Activated T-helper 1 cell treated with anti-CD3 and anti-CD28 coated beads, Interleukin-12 subunit alpha, Interleukin-12 subunit beta, Interleukin-2, Interleukin-4 antibody, amounts not matched to agents 30 ng/mL and 10 ng/mL and 1 ng/mL, durations not matched to agents 14 hours and 24 hours and 36 hours (primary cell): ENCODE measurements around the gene IL9R. TPM values are rescaled to one million over a fixed set of nuclear protein-coding genes. Genes with fewer than 3 reads are reported as not detected.
A peak's percentile ranks its signal among the peaks of the same experiment; 100 is the strongest.
"Not testable (repeated sequence)": the region's sequence is repeated elsewhere in the genome, so short reads cannot be mapped to it uniquely, and the experiment has no call there.

ENCODE experiments used
- DNase-seq: peaks from one replicate; pipeline ENCODE4 v3.0.0; 2021; ENCODE audit warnings: low spot score
- H3K27ac Mint-ChIP-seq: one replicate; pipeline ENCODE4 v1.8.0; 2021; ENCODE audit warnings: mild to moderate bottlenecking, mixed read lengths
- H3K27me3 Mint-ChIP-seq: one replicate; pipeline ENCODE4 v1.8.0; 2022; ENCODE audit warnings: mild to moderate bottlenecking, moderate library complexity, mixed read lengths; ENCODE audit not compliant: insufficient read depth
- H3K36me3 Mint-ChIP-seq: one replicate; pipeline ENCODE4 v1.8.0; 2021; ENCODE audit warnings: low read depth, mixed read lengths
- H3K4me1 Mint-ChIP-seq: one replicate; pipeline ENCODE4 v1.8.0; 2021; ENCODE audit warnings: low read depth, mixed read lengths
- H3K4me3 Mint-ChIP-seq: one replicate; pipeline ENCODE4 v1.8.0; 2021; ENCODE audit warnings: mild to moderate bottlenecking, moderate library complexity, mixed read lengths
- H3K9me3 Mint-ChIP-seq: one replicate; pipeline ENCODE4 v1.8.0; 2021; ENCODE audit warnings: mixed read lengths
- intact Hi-C: fragments of 100-400 bp; cut with micrococcal nuclease; formaldehyde crosslinking; loops from one replicate; pipeline ENCODE4 v1.15.1; 2024
- total RNA-seq: library from RNA; stranded (reverse); gene quantifications from 2 replicates; pipeline ENCODE4 v1.2.3, GENCODE V29; 2022

Gene IL9R
- total RNA-seq, 1 donor from 2014 or later, result 7.8 TPM

DNA sequence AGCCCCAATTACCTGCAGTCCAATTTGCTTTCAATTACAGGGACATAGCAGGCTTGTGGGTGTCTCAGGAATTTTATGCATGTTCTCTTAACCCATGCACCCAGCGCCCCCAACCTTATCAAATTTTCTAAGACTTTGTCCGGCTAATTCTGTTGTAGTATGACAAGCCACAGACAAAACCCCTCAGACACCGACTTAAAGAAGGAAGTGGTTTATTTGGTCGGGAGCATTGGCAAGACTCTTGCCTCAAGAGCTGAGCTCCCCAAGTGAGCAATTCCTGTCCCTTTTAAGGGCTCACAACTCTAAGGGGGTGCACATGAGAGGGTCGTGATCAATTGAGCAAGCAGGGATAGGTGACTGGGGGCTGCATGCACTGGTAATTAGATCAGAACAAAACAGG lies 28.7 kb upstream of the IL9R start:
- intact Hi-C loops, result no loop called here
- no peak for DNase-seq
- Mint-ChIP-seq H3K27ac (no peak overlapping the region), H3K4me1 (peaks cover 17% of the 10 kb centered on the region), H3K36me3 (peaks cover 1% of the 10 kb centered on the region), H3K4me3 (no peak overlapping the region), H3K27me3 (peaks cover 3% of the 10 kb centered on the region), H3K9me3 (peaks cover 26% of the 10 kb centered on the region)

DNA sequence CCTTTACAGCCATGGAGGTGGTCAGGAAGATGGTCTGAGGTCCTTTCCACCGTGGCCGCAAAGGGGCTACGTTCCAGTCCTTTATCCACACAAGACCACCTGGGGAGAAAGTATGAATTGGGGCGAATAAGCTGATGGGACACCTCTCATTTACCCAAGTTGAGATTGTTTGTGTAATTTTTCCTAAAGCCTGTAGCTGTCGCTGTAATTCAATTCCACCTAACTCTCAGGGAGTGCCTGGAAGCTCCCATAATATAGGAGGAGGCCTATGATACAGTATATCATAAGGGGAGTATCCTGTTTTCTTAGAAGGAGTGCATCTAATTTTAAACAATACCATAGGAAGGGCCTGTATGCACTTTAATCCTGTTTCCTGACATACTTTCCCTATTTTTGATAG lies 25.8 kb upstream of the IL9R start:
- H3K9me3 Mint-ChIP-seq, result peaks cover 17% of the 10 kb centered on the region
- DNase-seq, H3K4me3 Mint-ChIP-seq, intact Hi-C loops, H3K36me3 Mint-ChIP-seq, H3K27me3 Mint-ChIP-seq, H3K27ac Mint-ChIP-seq: not testable (repeated sequence)
- peaks cover 17% of the 10 kb centered on the region for H3K4me1 Mint-ChIP-seq

DNA sequence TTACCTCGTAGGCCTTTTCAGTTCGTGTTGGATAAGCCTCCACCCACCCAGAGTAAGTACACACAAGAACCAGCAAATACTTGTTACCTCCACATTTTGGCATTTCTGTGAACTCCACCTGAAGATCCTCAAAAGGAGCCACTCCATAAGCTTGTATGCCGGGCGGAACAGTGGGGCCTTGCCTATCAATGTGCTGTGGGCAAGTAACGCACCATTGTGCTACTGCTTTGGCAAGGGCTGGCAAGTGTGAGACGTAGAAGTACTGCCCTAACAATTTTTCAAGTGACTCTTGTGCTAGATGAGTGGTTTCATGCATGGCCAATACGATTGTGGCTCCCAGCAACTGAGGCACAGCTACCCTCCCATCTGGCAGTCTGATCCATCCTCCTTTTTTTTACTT lies 25.3 kb upstream of the IL9R start:
- H3K27ac Mint-ChIP-seq, intact Hi-C loops, DNase-seq, H3K27me3 Mint-ChIP-seq, H3K36me3 Mint-ChIP-seq, H3K4me3 Mint-ChIP-seq: not testable (repeated sequence)
- peaks cover 17% of the 10 kb centered on the region for H3K9me3 Mint-ChIP-seq
- H3K4me1 Mint-ChIP-seq, result peaks cover 17% of the 10 kb centered on the region

DNA sequence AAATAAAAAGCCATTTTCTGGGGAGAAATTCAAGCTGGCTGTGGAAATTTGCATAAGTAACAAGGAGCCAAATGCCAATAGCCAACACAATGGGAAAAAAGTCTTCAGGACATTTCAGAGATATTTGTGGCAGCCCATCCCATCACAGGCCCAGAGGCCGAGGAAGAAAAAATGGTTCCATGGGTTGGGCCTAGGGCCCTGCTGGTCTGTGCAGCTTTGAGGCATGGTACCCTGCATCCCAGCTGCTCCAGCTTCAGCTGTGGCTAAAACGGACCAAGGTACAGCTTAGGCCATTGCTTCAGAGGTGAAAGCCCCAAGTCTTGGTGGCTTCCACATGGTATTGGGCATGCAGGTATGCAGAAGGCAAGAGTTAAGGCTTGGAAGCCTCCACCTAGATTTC lies 14.2 kb upstream of the IL9R start:
- Mint-ChIP-seq H3K27ac (no peak overlapping the region), H3K27me3 (peaks cover 3% of the 10 kb centered on the region), H3K4me3 (no peak overlapping the region), H3K9me3 (peaks cover 5% of the 10 kb centered on the region), H3K4me1 (no peaks in the 10 kb centered on the region), H3K36me3 (no peaks in the 10 kb centered on the region)
- intact Hi-C loops, result no loop called here
- no peak for DNase-seq

DNA sequence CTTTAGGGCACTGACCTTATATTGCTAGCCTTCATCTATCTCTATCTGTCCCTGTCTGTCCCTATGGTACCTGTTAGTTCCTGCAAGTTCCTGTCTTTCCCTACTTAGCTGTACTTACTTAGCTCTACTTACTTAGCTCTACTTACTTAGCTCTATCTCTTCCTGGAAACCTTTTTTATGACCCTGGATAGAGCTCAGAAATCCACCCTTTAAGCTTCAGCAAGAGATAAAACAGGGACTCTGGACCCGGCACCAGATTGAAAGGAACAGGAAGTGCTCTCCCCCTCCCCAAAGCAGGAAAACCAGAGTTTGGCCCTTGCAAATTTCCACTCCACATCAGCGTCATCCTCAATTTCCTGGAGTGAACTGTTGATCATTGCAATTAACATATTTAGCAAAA lies 12.3 kb upstream of the IL9R start:
- Mint-ChIP-seq H3K27ac (no peak overlapping the region), H3K36me3 (no peaks in the 10 kb centered on the region), H3K9me3 (peaks cover 5% of the 10 kb centered on the region), H3K4me1 (no peaks in the 10 kb centered on the region), H3K4me3 (no peak overlapping the region), H3K27me3 (no peaks in the 10 kb centered on the region)
- intact Hi-C loops, result no loop called here
- DNase-seq, result no peak

DNA sequence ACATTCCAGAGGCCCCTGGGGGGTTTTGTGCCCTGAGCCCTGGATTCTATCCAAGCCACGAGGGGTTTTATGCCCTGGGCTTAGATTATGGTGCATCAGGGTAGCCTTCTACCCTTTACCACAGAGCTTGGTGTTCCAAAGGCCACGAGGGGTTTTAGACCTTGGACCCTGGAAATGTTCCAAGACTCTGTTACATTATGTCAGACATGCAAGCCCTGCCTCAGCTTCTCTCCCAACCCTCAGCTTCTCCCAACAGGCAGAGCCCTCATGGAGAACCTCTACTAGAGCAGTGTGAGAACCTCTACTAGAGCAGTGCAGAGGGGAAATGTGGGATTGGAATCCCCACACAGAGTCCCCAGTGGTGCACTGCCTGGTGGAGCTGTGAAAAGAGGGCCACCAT lies 10.5 kb upstream of the IL9R start:
- H3K4me3 Mint-ChIP-seq, H3K36me3 Mint-ChIP-seq, intact Hi-C loops, H3K27ac Mint-ChIP-seq, DNase-seq, H3K27me3 Mint-ChIP-seq, H3K4me1 Mint-ChIP-seq, H3K9me3 Mint-ChIP-seq: not testable (repeated sequence)

DNA sequence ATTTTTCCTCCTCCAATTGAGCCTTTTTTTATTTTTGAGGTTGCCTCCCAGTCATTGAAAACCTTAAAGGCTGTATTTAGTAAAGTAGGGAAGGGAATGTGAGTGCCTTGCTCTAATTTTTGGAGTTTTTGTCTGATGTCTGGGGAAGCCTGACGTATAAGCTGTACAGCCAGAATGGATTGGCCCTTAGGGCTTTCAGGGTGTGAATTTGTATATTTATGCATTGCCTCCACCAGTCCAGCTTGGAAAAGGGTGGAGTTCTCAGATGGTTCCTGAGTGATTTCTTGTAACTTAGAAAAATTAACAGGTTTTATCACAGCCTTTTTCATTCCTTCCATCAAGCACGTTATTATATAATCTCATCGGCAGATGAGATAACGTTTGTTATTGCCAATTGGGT lies 8.6 kb upstream of the IL9R start:
- Mint-ChIP-seq H3K27ac (no peak overlapping the region), H3K27me3 (no peaks in the 10 kb centered on the region), H3K4me1 (no peaks in the 10 kb centered on the region), H3K36me3 (no peaks in the 10 kb centered on the region), H3K4me3 (no peak overlapping the region), H3K9me3 (no peaks in the 10 kb centered on the region)
- DNase-seq, result no peak
- intact Hi-C loops, result no loop called here

DNA sequence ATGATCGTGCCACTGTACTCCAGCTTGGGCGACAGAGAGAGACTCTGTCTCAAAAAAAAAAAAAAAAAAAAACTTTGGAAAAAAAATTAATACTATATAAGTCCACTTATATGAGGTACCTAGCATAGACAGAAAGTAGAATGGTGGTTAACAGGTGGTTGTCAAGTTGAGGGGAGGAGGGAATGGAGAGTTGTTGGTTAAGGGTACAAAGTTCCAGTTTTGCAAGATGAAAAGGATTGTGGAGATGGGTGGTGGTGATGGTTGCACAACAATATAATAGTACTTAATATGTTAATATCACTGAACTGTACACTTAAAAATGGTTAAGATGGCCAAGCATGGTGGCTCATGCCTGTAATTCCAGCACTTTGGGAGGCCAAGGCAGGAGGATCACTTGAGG lies 4.1 kb upstream of the IL9R start:
- no peak overlapping the region for H3K27ac Mint-ChIP-seq
- no peaks in the 10 kb centered on the region for H3K36me3 Mint-ChIP-seq
- peaks cover 32% of the 10 kb centered on the region for H3K4me1 Mint-ChIP-seq
- no peaks in the 10 kb centered on the region for H3K9me3 Mint-ChIP-seq
- DNase-seq, result no peak
- intact Hi-C loops, result no loop called here
- no peak overlapping the region for H3K4me3 Mint-ChIP-seq
- peaks cover 1% of the 10 kb centered on the region for H3K27me3 Mint-ChIP-seq

DNA sequence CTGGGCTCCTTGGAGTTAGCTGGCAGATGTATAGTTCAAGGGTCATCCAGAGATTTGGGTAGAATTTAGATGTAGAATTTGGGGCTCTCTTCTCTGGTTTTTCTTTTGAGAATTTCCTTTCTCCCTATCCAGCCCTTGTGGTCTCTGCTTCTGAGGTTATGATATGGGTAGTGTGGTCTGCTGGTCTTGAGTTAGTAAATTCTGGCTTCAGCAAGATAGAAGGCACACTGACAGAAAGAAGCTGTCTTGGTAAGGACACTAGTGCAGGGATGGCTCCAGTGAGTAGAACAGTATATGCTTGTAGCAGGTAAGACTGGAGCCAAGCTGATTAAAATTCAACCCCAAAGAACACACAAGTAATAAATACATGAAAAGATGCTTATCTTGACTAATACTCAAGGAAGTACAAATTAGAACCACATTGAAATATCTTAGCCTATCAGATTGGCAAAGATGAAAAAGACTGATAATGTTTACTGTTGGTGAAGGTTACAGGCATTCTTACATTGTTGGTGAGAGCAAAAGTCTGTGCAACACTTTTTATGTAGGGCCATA lies 2.1 kb upstream of the IL9R start:
- Mint-ChIP-seq H3K4me1 (peaks cover 51% of the 10 kb centered on the region), H3K9me3 (no peaks in the 10 kb centered on the region), H3K27me3 (peaks cover 1% of the 10 kb centered on the region), H3K4me3 (no peak overlapping the region), H3K27ac (no peak overlapping the region), H3K36me3 (no peaks in the 10 kb centered on the region)
- no peak for DNase-seq
- intact Hi-C loops, result no loop called here

DNA sequence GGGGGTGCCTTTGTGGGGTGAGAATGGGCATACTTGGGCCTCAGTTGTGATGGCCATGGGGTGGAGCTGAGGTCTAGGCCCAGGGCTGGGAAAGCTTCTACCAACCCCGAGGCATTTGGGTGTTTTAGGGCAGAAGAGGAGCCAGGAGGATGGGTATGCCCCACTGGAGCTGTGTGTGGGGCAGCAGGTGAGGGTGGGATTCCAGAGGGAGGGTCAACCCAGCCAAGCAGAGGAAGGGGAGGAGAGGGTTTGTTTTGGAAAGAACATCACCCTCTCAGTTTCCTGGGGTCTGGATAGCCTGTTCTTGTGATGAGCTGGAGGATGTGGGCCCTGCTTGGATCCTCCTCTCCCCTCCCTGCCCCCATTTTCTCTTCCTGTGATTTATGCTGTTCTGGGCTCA lies 620 bp downstream of the IL9R start:
- Mint-ChIP-seq H3K27me3 (peaks cover 1% of the 10 kb centered on the region), H3K36me3 (no peaks in the 10 kb centered on the region), H3K27ac (peak overlapping the region; percentile 84), H3K4me1 (peaks cover 69% of the 10 kb centered on the region), H3K9me3 (no peaks in the 10 kb centered on the region), H3K4me3 (peak overlapping the region; percentile 77)
- no peak for DNase-seq
- intact Hi-C loops, result no loop called here

DNA sequence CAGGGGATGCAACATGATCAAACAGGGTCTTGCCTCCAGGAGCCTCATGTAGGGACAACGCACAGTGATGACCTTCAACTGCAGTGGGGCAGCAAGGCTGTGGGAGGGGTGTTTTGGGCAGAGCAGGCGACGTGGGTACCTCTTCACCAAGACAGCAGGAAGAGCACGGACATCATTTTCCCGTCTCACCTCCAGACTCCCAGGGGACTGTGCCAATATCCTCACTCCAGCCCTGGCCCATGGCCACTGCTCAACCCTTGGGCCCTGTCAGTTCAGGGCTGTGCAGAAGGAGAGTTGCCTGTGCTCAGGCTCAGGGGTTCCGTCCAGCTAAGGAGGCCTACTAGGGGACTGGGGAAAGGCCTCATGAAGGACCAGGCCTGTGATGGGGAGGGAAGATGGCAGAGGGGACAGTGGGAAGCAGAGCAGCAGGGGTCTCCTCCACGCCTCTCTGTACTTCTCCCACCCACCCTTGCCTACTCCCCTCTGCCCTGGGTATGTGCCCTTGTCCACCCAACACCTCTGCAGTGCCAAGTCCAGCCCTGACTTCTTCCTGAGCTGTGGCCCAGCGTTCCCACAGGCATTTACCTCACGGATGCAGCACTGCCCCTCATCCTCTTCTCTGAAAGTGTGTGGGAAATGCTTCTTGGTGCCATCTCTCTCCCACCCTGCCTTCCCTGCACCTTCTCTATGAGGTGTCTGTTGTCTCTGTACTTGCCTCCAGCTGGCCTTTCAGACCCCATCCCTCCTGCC lies 1.4 kb downstream of the IL9R start:
- peak overlapping the region; percentile 62 for H3K27ac Mint-ChIP-seq
- H3K27me3 Mint-ChIP-seq, result peaks cover 2% of the 10 kb centered on the region
- H3K4me1 Mint-ChIP-seq, result peaks cover 77% of the 10 kb centered on the region
- intact Hi-C loops, result no loop called here
- H3K4me3 Mint-ChIP-seq, result peak overlapping the region; percentile 20
- no peak for DNase-seq
- no peaks in the 10 kb centered on the region for H3K36me3 Mint-ChIP-seq
- H3K9me3 Mint-ChIP-seq, result no peaks in the 10 kb centered on the region

DNA sequence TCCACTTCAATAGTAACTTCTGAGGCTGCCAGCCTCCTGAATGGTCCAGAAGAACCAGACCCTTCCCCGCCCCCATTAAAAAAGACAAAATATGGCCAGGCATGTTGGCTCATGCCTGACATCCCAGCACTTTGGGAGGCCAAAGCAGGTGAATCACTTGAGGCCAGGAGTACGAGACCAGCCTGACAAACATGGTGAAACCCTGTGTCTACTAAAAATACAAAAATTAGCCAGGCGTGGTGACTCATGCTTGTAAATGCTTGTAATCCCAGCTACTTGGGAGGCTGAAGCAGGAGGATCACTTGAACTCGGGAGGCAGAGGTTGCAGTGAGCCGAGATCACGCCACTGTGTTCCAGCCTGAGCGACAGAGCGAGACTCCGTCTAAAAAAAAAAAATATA lies 2.3 kb downstream of the IL9R start:
- H3K27ac Mint-ChIP-seq, intact Hi-C loops, H3K27me3 Mint-ChIP-seq, DNase-seq, H3K36me3 Mint-ChIP-seq, H3K9me3 Mint-ChIP-seq: not testable (repeated sequence)
- Mint-ChIP-seq H3K4me1 (peaks cover 83% of the 10 kb centered on the region), H3K4me3 (peak overlapping the region; percentile 38)

DNA sequence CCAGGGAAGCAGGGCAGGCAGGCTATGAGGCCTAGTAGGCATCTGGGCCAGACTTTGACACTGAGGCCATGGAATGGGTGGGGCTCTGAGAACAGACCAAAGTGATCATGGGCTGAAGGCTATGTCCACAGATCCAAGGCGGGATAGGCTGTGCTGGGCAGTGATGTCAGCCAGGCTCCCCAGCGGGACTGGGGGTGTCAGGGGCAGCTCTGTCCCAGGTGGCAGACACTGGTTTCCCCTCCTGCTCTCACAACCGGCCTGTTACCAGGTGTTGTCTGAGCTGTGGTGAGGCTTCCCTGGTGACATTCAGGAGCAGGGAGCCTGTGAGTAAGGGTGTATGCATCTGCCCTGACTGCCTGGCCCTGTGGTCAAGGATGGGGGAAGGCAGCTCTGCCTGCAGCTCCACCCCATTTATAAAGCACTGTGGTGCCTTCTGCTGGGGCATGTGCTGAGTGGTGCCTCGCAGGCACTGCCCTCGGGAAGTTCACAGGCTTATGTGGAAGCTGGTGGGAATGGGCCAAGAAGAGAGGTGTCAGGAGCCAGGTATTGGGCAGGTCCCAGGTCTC lies 2.9 kb downstream of the IL9R start:
- H3K27ac Mint-ChIP-seq, result peak overlapping the region; percentile 42
- DNase-seq, result no peak
- intact Hi-C loops, result no loop called here
- H3K36me3 Mint-ChIP-seq, result no peaks in the 10 kb centered on the region
- H3K27me3 Mint-ChIP-seq, result peaks cover 1% of the 10 kb centered on the region
- H3K4me1 Mint-ChIP-seq, result peaks cover 79% of the 10 kb centered on the region
- no peaks in the 10 kb centered on the region for H3K9me3 Mint-ChIP-seq
- peak overlapping the region; percentile 9 for H3K4me3 Mint-ChIP-seq
